HG03378 (cell line): Measurements from ENCODE around the gene SNAP25.
A peak's percentile ranks its signal among the peaks of the same experiment; 100 is the strongest.

Experiments
- ATAC-seq: cut with Tn5 transposase; IDR thresholded peaks from one replicate; pipeline ENCODE4 v1.9.1; 2021; ENCODE audit warnings: mild to moderate bottlenecking, moderate library complexity; ENCODE audit not compliant: unreplicated experiment

SNAP25 gene

DNA sequence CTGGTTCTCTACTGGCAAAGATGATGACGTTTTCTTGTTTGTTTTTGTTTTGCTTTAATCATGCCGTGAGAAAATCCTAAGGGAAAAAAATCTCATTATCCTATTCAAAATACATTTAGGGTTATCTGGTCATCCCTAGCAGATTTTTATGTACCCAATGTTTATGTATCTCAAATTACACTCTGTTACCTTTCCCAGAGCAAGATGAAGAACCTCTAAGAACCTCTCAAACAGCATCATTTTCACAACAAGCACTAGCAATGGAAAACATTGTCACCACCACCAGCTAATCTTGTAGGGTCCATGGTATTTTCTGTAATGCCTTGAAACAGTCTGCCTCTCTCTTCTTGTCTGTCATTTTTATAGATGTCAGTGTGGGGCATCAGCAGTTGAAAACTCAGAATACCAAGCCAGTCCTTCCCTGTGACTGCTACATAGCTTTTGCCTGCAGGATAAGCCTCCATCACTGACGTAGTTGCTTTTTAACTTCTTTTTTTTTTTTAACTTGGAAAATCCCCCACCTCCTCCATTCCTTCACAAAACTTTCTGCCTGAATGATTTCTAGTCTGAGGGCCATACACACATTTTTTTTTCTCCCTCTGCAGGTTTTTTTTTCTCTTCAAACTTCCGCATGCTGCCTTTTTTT, 2.4 kb upstream of the SNAP25 start:
- no peak for ATAC-seq

- no peak for ATAC-seq
Observed at GRCh38 chr20:10217721-10218410, 764 bp upstream of the SNAP25 start.

DNA sequence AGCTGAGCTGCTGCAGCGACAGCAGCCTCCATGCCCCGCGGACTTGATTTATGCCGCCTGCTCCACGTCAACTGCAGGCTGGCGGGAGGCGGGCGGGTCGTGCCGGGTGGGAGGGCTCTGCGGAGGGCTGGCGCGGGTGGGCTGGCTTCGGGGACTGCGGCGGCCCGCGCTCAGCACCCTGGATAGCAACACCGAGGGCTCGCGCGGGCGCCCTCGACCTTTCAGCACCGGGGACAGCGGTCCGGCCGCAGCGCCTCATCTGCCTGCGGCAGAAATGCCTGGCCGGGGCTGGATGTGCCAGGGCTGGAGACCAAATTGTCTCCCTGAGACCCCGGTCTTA, 792 bp downstream of the SNAP25 start:
- peak; percentile 67 for ATAC-seq

DNA sequence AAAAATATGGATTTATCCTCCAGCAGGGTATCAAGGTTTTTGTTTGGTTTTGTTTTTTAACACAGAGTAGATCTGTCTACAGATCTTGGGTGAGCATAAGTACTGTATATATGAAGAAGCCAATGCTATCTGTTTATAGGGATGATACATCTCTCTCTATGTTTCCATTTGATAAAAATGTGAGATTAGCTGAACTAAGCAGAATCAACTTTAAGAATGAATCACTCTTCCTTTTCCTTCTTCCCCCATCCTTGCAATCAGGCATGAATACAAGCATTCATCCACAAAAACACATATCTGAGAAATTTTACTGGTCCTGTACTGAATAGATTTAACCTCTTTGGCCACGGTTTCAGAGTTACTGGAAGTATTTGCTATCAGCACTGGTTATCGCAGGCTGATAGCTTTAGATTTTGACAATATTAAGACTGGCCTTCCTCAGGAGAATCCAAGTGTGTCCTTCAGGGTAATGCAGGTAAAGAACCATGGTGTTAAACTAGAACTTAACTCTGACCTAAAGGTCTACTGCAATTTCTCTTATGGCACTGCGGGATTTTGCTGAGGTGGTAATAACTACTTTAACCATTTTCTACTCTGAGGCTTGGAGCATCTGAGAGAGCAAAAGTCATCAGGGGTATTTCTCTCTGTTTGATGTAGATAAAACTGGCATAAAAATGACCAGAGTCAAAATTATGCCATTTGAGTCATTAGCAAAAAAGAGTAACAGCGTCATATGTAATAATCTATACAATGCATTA, 1.5 kb downstream of the SNAP25 start:
- no peak for ATAC-seq

DNA sequence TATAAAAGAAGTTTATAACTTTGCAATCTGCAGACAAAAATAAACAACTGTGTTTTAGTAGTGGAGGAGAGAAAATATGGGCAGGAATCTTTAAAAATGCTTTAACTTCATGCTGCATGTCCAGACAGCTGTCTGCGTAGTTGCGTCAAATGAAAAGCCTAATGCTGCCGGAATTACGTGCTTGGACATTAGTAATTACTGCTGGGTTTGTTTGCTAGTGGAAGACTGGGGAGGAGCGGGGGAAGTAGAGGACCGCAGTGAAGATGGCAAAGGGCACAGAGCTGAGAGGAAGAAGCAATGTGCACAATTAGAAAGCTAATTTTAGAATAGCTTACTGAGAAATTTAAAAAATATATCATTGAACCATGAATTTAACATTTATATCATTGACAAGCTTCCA, 2.4 kb downstream of the SNAP25 start:
- no peak for ATAC-seq

GRCh38 chr20:10225439-10226060, 6.9 kb downstream of the SNAP25 start:
- peak; percentile 55 for ATAC-seq

DNA sequence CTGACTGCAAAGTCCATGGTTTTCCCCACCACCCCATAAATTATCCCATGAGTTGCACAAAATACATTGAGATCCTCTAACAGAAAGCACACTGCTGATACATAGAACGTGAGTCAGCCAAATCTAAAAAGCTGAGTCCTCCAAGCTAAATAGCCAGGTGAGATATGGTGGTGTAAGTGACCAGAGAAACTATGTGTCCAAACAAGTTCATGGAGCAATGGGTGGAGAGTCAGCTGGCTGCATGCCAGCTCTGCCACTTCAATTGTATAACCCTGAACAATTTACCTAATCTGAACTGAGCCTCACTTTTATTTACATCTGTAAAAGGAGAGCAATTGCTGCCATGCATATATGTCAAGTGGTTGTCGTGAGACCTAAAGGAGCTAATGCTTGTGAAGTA, 9.7 kb downstream of the SNAP25 start:
- ATAC-seq = no peak

DNA sequence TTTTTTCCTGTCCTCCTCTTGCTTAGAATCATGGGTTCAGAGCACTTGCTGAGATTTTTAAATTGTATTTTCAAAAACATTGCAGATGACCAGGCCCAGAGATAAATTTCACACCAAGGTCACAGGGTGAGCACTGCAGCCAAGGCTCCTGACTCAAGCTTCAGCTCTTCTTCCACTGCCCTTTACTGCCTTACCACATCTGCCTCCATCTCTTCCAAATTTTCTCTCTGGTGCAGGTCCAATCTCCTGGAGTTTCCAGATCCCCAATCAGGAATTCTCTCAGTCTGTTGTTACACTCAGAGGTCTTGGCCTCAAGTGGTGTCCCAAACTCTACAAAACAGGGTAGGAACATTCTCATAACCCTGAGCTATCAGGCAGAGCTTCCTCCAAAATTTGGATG, 12.7 kb downstream of the SNAP25 start:
- no peak for ATAC-seq

DNA sequence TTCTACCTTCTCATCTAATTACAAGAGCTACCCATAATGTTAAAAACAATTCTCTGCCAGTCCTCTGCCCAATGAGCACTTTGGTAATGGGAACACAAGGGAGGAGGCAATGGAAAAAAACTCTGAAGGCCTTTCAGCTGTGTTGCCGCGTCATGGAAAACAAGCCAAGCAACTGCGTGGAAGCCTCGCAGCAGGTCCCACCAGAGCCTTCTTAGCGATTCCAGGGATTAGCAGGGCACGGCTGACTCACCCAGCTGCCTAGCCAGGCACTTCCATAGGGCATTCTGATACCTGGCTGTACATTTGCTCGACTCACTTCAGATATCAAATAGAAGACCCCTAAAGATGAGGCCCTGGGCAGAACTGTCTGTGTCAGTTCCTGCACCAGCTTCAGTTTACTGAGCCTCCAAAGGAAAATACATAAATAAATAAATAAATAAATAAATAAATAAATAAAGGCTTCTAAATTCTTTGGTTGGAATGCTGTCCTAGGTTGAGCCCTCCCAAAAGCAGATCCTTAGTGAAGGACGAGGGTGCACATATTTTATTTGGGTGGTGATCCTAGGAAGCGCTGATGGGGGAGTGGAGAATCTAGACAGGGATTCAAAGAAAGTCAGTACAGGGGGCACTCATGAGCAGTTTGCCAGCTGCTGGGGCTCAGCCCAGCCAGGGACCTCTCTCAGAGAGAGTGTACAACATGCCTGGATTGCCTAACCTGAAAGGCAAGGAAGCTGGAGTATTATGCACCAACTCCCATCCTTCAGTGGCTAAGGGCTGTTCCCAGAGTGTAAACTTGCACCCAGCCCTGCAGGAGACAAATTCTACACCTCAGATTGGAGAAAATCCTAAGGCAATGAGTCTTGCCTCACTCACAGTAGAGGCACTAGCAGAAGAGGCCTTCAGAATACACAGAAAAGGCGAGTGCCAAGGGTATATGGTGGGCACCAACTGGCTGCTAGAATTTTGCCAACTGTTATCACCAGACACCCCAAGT, 18.2 kb downstream of the SNAP25 start:
- ATAC-seq = no peak

- ATAC-seq = no peak
Observed at GRCh38 chr20:10239954-10240353, 21.3 kb downstream of the SNAP25 start.

DNA sequence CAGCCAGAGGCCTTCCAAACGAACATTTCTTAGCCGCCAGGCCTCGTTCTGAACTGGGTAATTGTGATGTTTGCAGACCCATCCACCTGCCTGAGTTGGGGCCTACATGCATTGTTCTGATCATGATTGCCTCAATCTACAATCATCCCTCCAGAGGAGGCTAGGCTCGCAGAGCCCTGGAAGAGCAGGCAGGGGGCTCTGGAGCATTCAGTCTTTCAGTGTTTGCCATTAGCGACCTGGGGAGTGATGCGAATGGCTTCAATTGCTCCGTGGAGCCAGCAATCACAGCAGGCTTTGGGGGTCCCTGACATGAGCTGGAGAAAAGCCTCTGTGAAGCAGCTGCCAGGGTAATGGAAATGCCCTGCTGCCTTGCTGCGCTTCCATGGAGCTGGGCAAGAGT, 22.0 kb downstream of the SNAP25 start:
- no peak for ATAC-seq

DNA sequence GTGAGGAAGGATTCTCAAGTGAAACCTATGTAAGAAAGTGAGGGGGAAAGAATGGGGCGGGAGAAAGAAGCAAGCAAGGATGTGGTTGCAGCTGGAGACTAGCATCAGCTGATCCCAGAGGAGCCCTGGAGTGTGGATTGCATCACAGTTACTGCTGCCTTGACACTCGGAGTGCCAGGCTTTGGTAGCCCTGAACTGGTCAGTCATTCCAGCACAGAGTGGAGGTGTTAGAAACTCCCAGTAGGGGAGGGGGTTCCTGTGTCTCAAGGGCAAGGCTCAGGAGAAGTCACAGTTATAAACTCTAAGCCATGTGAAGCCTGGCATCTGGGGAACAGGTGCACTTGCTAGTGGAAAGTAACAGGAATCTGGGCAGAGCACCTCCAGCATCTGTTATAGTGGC, 23.5 kb downstream of the SNAP25 start:
- ATAC-seq = no peak

- ATAC-seq = no peak
Observed at GRCh38 chr20:10247440-10247839, 28.8 kb downstream of the SNAP25 start.

GRCh38 chr20:10249048-10249770, 30.6 kb downstream of the SNAP25 start:
- no peak for ATAC-seq

DNA sequence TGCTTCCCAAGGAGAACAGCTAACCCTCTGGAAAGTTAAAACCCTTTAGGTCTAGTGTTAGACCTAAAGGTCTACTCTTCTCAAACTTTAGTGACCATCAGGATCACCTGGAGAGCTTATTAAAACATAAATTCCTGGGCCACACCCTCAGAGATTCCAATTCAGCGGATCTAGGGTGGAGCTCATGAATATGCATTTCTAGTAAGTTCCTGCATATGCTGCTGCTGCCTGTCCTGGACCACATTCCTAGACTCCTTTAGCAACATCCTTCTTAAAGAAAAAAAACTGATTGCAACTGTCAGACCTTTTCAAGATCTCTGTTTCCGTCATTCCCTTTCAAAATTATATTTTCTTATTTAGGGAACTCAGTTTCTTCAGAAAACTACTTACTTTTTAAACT, 31.2 kb downstream of the SNAP25 start:
- ATAC-seq = no peak

DNA sequence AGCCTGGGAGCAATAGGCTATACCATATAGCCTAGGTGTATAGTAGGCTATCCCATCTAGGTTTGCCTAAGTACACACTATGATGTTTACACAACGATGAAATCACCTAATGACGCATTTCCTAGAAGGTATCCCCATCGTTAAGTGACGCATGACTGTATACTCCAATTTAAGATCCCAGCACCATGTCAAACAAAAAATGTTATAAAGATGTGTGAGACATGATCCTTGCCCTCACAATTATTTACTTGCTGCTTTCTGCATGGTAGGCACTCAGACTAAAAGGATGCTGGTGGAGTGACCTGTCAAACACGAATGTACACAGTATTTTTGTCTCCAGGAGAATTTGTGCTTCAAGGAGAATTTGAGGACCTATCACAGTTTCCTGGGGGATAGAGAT, 32.3 kb downstream of the SNAP25 start:
- no peak for ATAC-seq

GRCh38 chr20:10253780-10254179, 35.1 kb downstream of the SNAP25 start:
- no peak for ATAC-seq

GRCh38 chr20:10255846-10256245, 37.2 kb downstream of the SNAP25 start:
- no peak for ATAC-seq

DNA sequence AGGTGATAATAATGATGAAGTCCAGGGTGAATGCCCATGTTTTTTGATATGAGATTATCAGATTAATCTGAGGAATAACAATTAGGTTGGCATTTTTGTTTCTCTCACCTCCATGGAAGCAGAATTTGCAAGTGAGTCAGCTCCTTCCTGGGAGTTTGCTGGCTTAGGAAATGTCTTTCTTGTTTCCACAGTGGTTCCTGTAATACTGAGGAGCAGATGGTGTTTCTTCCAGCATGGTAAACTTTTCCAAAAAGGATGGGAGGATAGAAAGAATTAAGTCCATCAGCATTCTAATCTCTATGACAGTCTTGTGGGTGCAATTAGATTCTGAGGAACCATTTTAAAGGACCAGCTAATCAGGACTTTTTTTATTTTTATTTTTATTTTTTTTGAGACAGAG, 40.5 kb downstream of the SNAP25 start:
- no peak for ATAC-seq

- no peak for ATAC-seq
Observed at GRCh38 chr20:10260316-10260715, 41.7 kb downstream of the SNAP25 start.
